Duodenal mucosa (tissue), 2 donors: ENCODE measurements around the gene HOXD10.
A peak's percentile ranks its signal among the peaks of the same experiment; 100 is the strongest.

Experiments
- H3K27ac ChIP-seq: one replicate; pipeline ENCODE4 v1.7.0; 2013; ENCODE audit warnings: low read depth, low read length
- H3K27me3 ChIP-seq, 2 donors: one replicate each; pipeline ENCODE4 v1.7.0; 2013; ENCODE audit warnings: low read length in 2 of 2, control low read depth in 1 of 2; ENCODE audit not compliant: insufficient read depth in 2 of 2, control insufficient read depth in 1 of 2
- H3K36me3 ChIP-seq, 2 donors: one replicate each; pipeline ENCODE4 v1.7.0; 2013; ENCODE audit warnings: low read length in 2 of 2, control low read depth in 1 of 2; ENCODE audit not compliant: insufficient read depth in 2 of 2, control insufficient read depth in 1 of 2
- H3K4me1 ChIP-seq, 2 donors: one replicate each; pipeline ENCODE4 v1.7.0; 2013; ENCODE audit warnings: low read length in 2 of 2, control low read depth in 1 of 2; ENCODE audit not compliant: insufficient read depth in 2 of 2, control insufficient read depth in 1 of 2
- H3K4me3 ChIP-seq, 2 donors: one replicate each; pipeline ENCODE4 v1.7.0; 2013; ENCODE audit warnings: low read length in 2 of 2, low read depth in 1 of 2
- H3K9ac ChIP-seq, 2 donors: one replicate each; pipeline ENCODE4 v1.7.0; 2013; ENCODE audit warnings: low read length in 2 of 2, low read depth in 1 of 2
- H3K9me3 ChIP-seq, 2 donors: one replicate each; pipeline ENCODE4 v1.7.0; 2013; ENCODE audit warnings: low read length in 2 of 2, control low read depth in 1 of 2; ENCODE audit not compliant: control insufficient read depth in 1 of 2

Gene HOXD10

GRCh38 chr2:176166272-176166671, 49.7 kb downstream of the HOXD10 start:
- peaks cover 78 to 89% of the 10 kb centered on the region in 2 donors for H3K27me3 ChIP-seq
- H3K4me3 ChIP-seq = no peak overlapping the region
- H3K27ac ChIP-seq = no peak overlapping the region
- H3K9me3 ChIP-seq = no peaks in the 10 kb centered on the region
- no peaks in the 10 kb centered on the region for H3K36me3 ChIP-seq
- H3K9ac ChIP-seq = no peak overlapping the region
- H3K4me1 ChIP-seq = no peaks in the 10 kb centered on the region

- Histone ChIP-seq H3K9ac (no peak overlapping the region), H3K36me3 (no peaks in the 10 kb centered on the region), H3K27me3 (peaks cover 78 to 86% of the 10 kb centered on the region in 2 donors), H3K4me3 (no peak overlapping the region), H3K4me1 (no peaks in the 10 kb centered on the region), H3K9me3 (no peaks in the 10 kb centered on the region), H3K27ac (no peak overlapping the region)
Measured at GRCh38 chr2:176167398-176167797, 50.8 kb downstream of the HOXD10 start.

- Histone ChIP-seq H3K27ac (peak overlapping the region; percentile 13), H3K4me3 (no peak overlapping the region), H3K4me1 (no peaks in the 10 kb centered on the region), H3K9ac (no peak overlapping the region), H3K27me3 (peaks cover 77 to 88% of the 10 kb centered on the region in 2 donors), H3K9me3 (no peaks in the 10 kb centered on the region), H3K36me3 (no peaks in the 10 kb centered on the region)
Measured at GRCh38 chr2:176169181-176169580, 52.6 kb downstream of the HOXD10 start.
